GM21786 (cell line): ENCODE data around the gene ZFX.

ENCODE experiments used
- ATAC-seq: cut with Tn5 transposase; IDR thresholded peaks from one replicate; pipeline ENCODE4 v1.9.1; 2021; ENCODE audit not compliant: unreplicated experiment

ZFX gene

GRCh38 chrX:24200133-24200532 is 50.6 kb downstream of the ZFX start:
- ATAC-seq: no peak

GRCh38 chrX:24201216-24201615 is 51.7 kb downstream of the ZFX start:
- no peak for ATAC-seq

- ATAC-seq: no peak
These were observed 53.0 kb downstream of the ZFX start for GRCh38 chrX:24202465-24203031.

DNA sequence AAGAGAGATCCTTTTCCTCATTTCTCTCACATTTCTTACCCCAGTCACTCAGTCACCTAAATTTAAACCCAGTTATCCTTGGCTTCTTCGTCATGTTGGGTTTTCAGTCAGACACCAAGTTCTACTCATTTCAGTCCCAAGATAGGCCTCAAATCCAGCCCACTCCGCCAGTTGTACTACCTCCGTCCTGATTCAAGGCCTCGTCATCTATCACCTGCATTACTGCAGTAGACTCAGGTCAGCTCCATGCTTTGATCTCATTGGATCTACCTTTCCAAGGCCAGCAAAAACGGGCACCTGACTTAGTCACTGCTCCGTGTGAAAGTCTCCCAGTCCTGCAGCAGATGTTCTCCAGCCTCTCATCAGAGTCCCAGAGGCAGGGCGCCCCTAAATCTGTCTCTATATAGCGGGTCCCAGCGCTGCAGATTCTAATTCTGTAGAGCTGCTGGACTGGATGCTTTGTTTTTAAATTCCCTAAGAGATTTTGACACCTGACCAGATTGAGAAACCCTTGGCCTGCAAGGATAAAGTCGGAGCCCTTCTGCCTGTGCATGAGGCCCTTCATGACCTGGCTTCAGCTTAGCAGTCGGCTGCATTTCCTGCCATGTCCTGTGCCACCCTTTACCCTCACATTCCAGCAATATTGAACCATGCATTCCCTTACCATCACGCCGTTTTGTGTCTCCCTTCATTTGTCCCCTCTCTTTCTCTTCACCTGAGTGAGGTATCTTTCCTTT is 53.7 kb downstream of the ZFX start:
- no peak for ATAC-seq

DNA sequence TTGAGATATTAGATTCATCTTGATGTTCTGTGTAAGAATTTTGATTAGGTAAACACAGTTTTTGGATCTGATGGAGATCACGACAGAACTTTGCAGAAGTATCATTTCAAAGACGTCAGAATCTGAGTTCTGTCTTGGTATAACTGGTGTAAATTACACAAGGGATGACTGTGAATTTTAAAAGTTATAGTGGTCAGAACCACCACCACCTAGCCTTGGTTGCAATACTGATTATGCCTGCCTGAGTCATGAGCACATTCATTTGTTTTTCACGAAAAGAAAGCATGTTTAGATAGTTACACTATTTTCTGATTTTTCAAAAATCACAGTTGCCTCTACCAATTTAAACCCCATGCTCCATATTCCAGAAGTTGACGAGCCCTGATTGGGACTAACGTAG is 54.8 kb downstream of the ZFX start:
- no peak for ATAC-seq

- no peak for ATAC-seq
These were observed 55.4 kb downstream of the ZFX start for GRCh38 chrX:24204958-24205357.

- ATAC-seq: no peak
These were observed 58.3 kb downstream of the ZFX start for GRCh38 chrX:24207826-24208225.

GRCh38 chrX:24208496-24209240 is 59.1 kb downstream of the ZFX start:
- no peak for ATAC-seq

- no peak for ATAC-seq
These were observed 60.7 kb downstream of the ZFX start for GRCh38 chrX:24210190-24210589.

GRCh38 chrX:24214568-24214967 is 65.0 kb downstream of the ZFX start:
- no peak for ATAC-seq

DNA sequence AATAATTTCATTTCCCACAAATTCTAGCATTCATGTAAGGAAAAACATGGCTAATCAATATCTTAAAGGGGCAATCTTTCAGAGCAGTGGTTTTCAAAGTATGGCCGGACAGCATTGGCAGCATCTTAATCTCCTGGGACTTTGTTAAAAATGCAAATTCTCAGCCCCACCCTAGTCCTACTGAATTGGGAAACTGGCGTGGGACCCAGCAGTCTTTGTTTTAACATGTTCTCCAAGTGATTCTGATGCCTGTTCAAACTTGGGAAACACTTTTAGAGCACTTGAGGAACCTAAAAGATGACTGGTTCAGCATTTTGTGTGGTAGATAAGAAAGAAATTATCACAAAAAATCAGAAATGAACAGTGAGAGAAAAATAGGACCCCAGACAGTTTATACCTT is 65.7 kb downstream of the ZFX start:
- ATAC-seq: no peak

GRCh38 chrX:24216037-24216436 is 66.5 kb downstream of the ZFX start:
- ATAC-seq: no peak

GRCh38 chrX:24216827-24217226 is 67.3 kb downstream of the ZFX start:
- no peak for ATAC-seq

- ATAC-seq: no peak
These were observed 69.8 kb downstream of the ZFX start for GRCh38 chrX:24219320-24219719.

GRCh38 chrX:24221872-24222271 is 72.3 kb downstream of the ZFX start:
- no peak for ATAC-seq

- ATAC-seq: no peak
These were observed 75.7 kb downstream of the ZFX start for GRCh38 chrX:24225265-24225664.

DNA sequence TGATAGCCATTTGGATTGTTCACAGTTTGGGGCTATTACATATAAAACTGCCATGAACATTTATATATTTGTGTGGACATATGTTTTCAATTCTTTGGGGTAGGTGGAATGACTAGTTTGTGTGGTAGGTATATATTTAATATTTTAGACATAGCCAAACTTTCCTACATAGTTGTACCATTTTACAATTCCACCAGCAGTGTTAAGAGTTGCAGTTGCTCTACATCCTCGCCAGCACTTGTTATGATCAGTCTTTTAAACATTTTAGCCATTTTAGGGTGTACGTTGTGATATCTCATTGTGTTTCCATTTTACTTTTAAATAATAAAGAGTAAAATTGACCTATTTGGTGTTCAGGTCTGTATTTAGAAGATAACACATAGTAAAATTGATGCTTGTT is 76.6 kb downstream of the ZFX start:
- no peak for ATAC-seq

DNA sequence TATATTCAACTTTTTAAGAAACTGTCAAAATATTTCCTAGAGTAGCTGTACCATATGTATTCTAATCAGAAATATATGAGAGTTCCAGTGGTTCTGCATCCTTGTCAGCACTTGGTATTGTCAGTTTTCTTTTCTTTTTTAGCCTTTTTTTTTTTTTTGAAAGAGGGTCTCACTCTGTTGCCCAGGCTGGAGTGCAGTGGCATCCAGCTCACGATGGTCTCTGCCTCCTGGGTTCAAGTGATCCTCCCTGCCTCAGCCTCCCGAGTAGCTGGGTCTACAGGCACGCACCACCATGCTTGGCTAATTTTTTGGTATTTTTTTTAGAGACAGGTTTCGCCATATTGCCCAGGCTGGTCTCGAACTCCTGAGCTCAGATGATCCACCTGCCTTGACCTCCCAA is 79.1 kb downstream of the ZFX start:
- ATAC-seq: no peak

- no peak for ATAC-seq
These were observed 79.9 kb downstream of the ZFX start for GRCh38 chrX:24229400-24229879.

DNA sequence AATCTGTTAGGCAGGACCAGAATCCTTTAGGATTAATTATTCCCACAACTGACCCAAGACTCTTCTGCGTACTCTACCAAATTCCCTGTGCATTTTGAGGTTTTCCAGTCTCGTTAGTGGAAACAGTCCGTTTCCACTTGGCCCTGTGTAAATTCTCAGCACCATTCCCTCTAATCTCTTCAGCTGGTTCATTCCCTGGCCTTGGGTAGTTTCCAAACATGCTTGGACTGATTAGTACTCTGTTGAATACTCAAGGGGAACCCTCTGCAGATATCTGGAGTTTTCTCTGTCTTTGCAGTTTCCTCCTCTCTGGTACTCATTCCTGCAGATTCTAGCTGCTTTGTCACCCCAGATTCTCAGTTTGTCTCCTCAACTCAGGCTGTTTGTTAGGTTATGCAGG is 80.4 kb downstream of the ZFX start:
- ATAC-seq: no peak

DNA sequence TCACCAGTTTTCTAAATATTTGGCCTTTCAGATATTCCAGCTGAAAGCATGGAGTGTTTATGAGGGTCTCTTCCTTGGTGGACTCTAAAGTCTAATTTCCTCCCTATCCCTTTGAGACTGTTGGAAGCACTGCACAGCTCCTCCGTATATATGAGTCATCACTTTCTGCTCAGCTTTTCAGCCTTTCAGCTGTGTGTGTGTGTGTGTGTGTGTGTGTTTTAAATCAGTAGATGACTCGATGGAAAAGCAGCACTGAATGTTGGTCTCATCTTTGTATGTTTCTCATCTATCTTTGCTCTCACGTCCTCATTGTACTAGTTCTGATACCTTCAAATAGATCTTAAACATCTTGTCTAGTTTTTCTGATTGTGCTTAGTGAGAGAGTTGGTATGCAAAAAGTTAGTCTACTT is 81.6 kb downstream of the ZFX start:
- no peak for ATAC-seq

DNA sequence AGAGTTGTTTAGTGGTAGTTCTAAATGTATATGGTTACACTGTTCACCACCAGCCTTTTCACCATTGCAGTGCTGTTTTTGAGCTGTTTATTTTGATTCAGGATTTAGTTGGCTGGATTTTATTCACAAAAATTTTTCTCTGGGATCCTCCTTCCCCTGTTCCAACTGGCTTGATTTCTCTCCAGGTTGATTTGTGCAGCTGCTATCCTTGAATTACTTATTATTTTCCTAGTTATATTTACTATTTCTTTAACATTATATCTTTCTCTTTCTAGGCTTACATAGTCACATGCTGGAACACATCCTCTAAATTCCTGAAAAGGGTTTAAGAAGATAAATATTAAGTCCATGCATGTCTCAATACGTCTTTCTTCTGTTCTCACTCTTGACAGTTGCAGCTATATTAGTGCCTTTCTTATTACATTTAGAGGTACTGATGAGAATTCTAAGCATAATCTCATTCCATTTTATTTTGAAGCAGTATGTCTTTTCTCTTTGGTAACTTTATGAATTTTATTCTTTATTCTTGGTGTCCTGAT is 82.2 kb downstream of the ZFX start:
- ATAC-seq: no peak
